HCT116 (cell line): ENCODE results near the gene ENTREP1. TPM values are rescaled to one million over a fixed set of nuclear protein-coding genes. Genes with fewer than 3 reads are reported as not detected.

Experiments
- total RNA-seq: library from RNA; stranded (reverse); gene quantifications from one replicate; pipeline ENCODE4 v1.2.1, GENCODE V29; 2021; ENCODE audit not compliant: unreplicated experiment

Gene ENTREP1
- total RNA-seq, 1 experiment from 2014 or later: 1.1 TPM

Other genes with a start within 250 kb of the ENTREP1 start
- gene TJP2, start 150.9 kb upstream of the ENTREP1 start, total RNA-seq: 39.7 TPM